Adipocyte (in vitro differentiated cells): ENCODE measurements around the gene GAST.
A peak's percentile ranks its signal among the peaks of the same experiment; 100 is the strongest.

Experiments
- DNase-seq: peaks from one replicate; pipeline ENCODE4 v3.0.0-alpha.2; 2015; ENCODE audit warnings: low read depth
- H3K27me3 ChIP-seq: replicated peaks from 2 replicates; pipeline ENCODE4 v1.7.0; 2013; ENCODE audit warnings: mild to moderate bottlenecking, low read length, moderate library complexity; ENCODE audit not compliant: control insufficient read depth, insufficient read depth
- H3K36me3 ChIP-seq: 2 replicates; pipeline ENCODE4 v1.7.0; 2013; ENCODE audit warnings: low read length, mild to moderate bottlenecking, moderate library complexity; ENCODE audit not compliant: control insufficient read depth, insufficient read depth, severe bottlenecking
- H3K4me1 ChIP-seq: 2 replicates; pipeline ENCODE4 v1.7.0; 2013; ENCODE audit warnings: mild to moderate bottlenecking, low read length, moderate library complexity; ENCODE audit not compliant: control insufficient read depth, insufficient read depth
- H3K4me3 ChIP-seq: 2 replicates; pipeline ENCODE4 v1.7.0; 2013; ENCODE audit warnings: mild to moderate bottlenecking, low read length, moderate library complexity
- H3K9ac ChIP-seq: 2 replicates; pipeline ENCODE4 v1.7.0; 2013; ENCODE audit warnings: mild to moderate bottlenecking, low read length, moderate library complexity
- H3K9me3 ChIP-seq: 2 replicates; pipeline ENCODE4 v1.7.0; 2013; ENCODE audit warnings: mild to moderate bottlenecking, low read length, moderate library complexity; ENCODE audit not compliant: control insufficient read depth

Gene GAST

GRCh38 chr17:41723801-41724475 is 11.8 kb downstream of the GAST start:
- no peaks in the 10 kb centered on the region for H3K9me3 ChIP-seq
- DNase-seq: no peak
- no peaks in the 10 kb centered on the region for H3K4me1 ChIP-seq
- H3K4me3 ChIP-seq: no peak overlapping the region
- H3K36me3 ChIP-seq: no peaks in the 10 kb centered on the region
- H3K9ac ChIP-seq: no peak overlapping the region
- peaks cover 43% of the 10 kb centered on the region for H3K27me3 ChIP-seq

GRCh38 chr17:41724476-41725050 is 12.4 kb downstream of the GAST start:
- Histone ChIP-seq H3K4me3 (no peak overlapping the region), H3K9ac (no peak overlapping the region), H3K27me3 (peaks cover 43% of the 10 kb centered on the region), H3K4me1 (no peaks in the 10 kb centered on the region), H3K9me3 (no peaks in the 10 kb centered on the region), H3K36me3 (no peaks in the 10 kb centered on the region)
- DNase-seq: no peak

DNA sequence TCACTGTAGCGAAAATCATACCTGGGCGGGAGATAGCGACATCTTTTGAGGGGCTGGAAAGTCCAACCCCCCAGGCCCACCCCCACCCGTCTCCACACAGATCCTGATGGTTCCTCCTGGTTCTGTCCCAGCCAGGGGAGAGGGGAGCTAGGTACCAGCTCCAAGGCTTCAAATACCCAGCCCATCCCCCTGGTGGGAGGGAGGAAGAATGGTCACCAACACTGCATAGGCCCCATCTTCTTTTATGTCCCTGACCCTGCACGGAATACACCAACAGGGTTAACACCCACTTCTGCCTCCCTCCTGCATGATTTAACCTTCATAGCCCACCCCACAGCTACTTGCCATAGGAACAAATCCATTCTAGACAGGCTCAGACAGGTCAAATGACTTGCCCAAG is 13.0 kb downstream of the GAST start:
- no peaks in the 10 kb centered on the region for H3K9me3 ChIP-seq
- H3K4me1 ChIP-seq: peaks cover under 1% of the 10 kb centered on the region
- no peak overlapping the region for H3K4me3 ChIP-seq
- DNase-seq: no peak
- no peaks in the 10 kb centered on the region for H3K36me3 ChIP-seq
- no peak overlapping the region for H3K9ac ChIP-seq
- peaks cover 45% of the 10 kb centered on the region for H3K27me3 ChIP-seq

DNA sequence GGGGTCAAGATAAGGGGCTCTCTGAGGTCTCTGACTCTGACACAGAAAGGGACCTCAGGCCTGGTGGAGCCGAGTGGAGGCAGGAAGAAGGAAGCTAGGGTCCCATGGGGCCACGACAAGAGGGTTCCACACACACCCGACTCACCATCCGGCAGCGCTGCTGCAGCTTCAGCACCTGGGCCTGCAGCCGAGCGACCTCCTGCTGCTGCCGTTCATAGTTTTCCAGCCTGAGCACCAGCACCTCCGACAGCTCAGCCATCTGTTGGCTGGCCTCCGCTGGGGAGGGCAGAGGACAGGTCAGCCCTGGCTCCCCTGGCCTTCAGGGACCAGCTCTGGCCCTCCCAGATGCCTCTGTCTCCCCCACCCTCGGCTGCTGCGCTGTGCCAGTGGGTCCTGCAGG is 15.9 kb downstream of the GAST start:
- no peak for DNase-seq
- H3K4me3 ChIP-seq: no peak overlapping the region
- H3K27me3 ChIP-seq: peaks cover 63% of the 10 kb centered on the region
- no peak overlapping the region for H3K9ac ChIP-seq
- peaks cover 5% of the 10 kb centered on the region for H3K4me1 ChIP-seq
- H3K9me3 ChIP-seq: no peaks in the 10 kb centered on the region
- no peaks in the 10 kb centered on the region for H3K36me3 ChIP-seq

DNA sequence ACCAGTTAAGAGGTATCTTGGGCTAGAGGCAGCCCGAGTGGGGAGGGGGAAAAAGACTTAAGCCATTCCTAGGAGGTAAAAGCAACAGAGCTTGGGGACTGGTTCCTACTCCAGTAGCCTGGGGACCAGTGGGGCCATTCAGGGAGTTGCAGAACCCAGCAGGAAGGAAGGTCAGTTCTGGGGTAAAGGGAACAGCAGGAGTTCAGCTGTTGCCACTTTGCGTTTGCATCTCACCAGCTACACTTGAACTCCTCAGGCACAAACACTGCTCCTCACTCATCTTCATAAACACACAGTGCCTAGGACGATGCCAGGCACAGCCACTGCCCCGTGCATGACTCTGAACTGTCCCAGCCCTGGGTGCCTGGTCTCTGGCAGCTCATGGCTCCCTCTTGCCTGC is 18.3 kb downstream of the GAST start:
- Histone ChIP-seq H3K4me1 (peaks cover 9% of the 10 kb centered on the region), H3K9me3 (no peaks in the 10 kb centered on the region)

GRCh38 chr17:41731836-41732235 is 19.7 kb downstream of the GAST start:
- Histone ChIP-seq H3K9me3 (no peaks in the 10 kb centered on the region), H3K27me3 (peaks cover 61% of the 10 kb centered on the region), H3K4me1 (peaks cover 9% of the 10 kb centered on the region), H3K36me3 (no peaks in the 10 kb centered on the region), H3K4me3 (no peak overlapping the region), H3K9ac (no peak overlapping the region)
- no peak for DNase-seq

More for the DNA sequence above, 18.3 kb downstream of the GAST start:
- no peak for DNase-seq
- H3K4me3 ChIP-seq: no peak overlapping the region
- no peaks in the 10 kb centered on the region for H3K36me3 ChIP-seq
- H3K9ac ChIP-seq: no peak overlapping the region
- peaks cover 56% of the 10 kb centered on the region for H3K27me3 ChIP-seq

DNA sequence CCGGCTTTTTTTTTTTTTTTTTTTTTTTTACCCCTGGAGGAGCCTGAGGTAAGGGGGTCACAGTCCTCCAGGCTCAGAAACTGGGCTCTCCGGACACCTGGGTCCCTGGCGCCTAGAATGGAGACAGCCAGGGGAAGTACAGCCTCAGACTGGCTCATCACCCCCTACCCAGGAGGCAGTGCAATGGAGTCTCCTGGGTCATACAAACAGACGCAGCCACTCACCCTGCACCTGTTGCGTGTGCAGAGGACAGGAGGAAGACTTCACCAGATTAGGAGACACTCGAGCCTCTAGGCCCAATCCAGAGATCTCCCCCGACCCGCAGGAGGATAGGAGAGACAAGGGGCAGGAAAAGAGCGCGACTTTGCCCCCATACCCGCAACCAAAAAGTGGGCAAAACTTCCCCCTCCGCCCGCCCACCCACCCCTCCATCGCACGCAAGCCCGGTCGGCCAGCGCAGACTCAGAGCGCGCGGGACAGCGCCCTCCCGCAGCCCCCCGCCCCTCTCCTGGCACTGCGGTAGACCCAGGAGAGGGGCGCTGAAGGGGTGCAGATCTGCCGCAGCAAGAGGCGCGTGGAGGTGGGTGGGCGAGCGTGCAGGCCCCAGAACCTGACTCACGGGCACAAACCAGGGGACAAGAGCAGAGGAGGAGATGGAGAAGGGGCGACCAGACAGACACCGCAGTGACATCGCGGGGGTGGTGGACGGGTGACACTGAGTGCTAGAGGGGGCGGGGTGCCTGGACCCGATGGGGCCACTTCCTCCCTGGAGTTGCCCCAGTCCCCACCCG is 21.4 kb downstream of the GAST start:
- Histone ChIP-seq H3K4me3 (no peak overlapping the region), H3K27me3 (peaks cover 61% of the 10 kb centered on the region)
- DNase-seq: no peak

GRCh38 chr17:41734139-41734948 is 22.2 kb downstream of the GAST start, which contains the start of gene HAP1:
TSS of gene HAP1 (minus strand) at chr17:41734643. CDS start at chr17:41734634, 9 bp downstream.
- Histone ChIP-seq H3K27me3 (peaks cover 61% of the 10 kb centered on the region), H3K4me3 (peak within 1 kb of the TSS; percentile 44)
- DNase-seq: peak; percentile 45

More for the DNA sequence above, 21.4 kb downstream of the GAST start:
- Histone ChIP-seq H3K4me1 (peaks cover 9% of the 10 kb centered on the region), H3K9ac (no peak overlapping the region), H3K9me3 (no peaks in the 10 kb centered on the region), H3K36me3 (no peaks in the 10 kb centered on the region)

DNA sequence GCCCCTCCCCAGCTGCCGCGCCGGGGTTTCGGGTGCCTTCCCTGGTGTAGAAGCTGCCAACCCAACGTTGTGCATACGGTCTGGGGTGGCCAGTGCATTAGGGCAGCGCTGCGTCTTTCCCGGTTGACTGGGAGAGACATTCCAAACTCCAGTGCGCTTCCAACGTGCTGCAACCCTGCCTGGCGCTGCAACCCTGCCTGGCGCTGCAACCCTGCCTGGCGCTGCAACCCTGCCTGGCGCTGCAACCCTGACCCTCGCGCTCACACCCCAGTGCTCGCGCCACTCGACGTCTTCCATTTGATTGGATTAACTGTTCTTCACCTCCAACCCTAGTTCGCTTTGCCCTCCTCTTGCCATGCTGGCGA is 22.8 kb downstream of the GAST start:
- H3K36me3 ChIP-seq: no peaks in the 10 kb centered on the region
- peak overlapping the region; percentile 44 for H3K4me3 ChIP-seq
- no peak overlapping the region for H3K9ac ChIP-seq
- peaks cover 61% of the 10 kb centered on the region for H3K27me3 ChIP-seq
- peaks cover 9% of the 10 kb centered on the region for H3K4me1 ChIP-seq
- no peak for DNase-seq
- H3K9me3 ChIP-seq: no peaks in the 10 kb centered on the region

More at GRCh38 chr17:41734139-41734948, 22.2 kb downstream of the GAST start, which contains the start of gene HAP1:
- no peaks in the 10 kb centered on the region for H3K36me3 ChIP-seq
- no peak within 1 kb of the TSS for H3K9ac ChIP-seq
- no peaks in the 10 kb centered on the region for H3K9me3 ChIP-seq
- H3K4me1 ChIP-seq: peaks cover 9% of the 10 kb centered on the region

- no peak overlapping the region for H3K4me3 ChIP-seq
- H3K9ac ChIP-seq: no peak overlapping the region
- peaks cover 4% of the 10 kb centered on the region for H3K4me1 ChIP-seq
- DNase-seq: no peak
- H3K27me3 ChIP-seq: peaks cover 53% of the 10 kb centered on the region
- H3K9me3 ChIP-seq: no peaks in the 10 kb centered on the region
- no peaks in the 10 kb centered on the region for H3K36me3 ChIP-seq
Observed at GRCh38 chr17:41735744-41736143, 23.6 kb downstream of the GAST start.
